HG03280 (cell line): ENCODE results near the gene HIVEP2.

Experiments
- ATAC-seq: cut with Tn5 transposase; IDR thresholded peaks from one replicate; pipeline ENCODE4 v1.9.1; 2021; ENCODE audit warnings: mild to moderate bottlenecking, moderate library complexity; ENCODE audit not compliant: unreplicated experiment

HIVEP2 gene

GRCh38 chr6:142821860-142822259 is 123.1 kb downstream of the HIVEP2 start:
- ATAC-seq: no peak

DNA sequence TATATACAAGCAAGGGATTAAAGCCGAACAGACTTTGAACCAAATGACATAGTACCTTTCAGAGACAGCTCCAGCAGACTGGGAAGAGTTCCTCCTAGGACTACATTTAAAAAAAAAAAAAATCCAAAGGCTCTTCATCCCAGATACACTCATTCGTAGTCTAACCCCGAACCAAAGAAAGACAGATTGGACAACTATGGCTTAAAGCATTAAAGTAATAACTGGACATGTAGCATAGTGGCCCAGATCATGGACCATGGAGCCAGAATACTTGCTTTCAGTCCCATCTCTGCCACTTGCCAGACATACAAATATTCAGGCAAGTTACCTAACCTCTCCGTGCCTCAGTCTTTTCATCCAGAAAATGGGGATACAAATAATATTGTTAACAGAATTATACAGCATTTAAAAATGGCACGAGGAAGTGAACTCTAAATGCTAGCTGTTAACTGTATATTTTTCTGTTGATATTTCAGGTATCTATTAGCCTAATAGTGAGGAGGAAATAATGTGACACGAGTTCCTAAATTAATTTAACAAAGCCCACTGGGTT is 123.7 kb downstream of the HIVEP2 start:
- no peak for ATAC-seq

- ATAC-seq: no peak
These were observed 124.5 kb downstream of the HIVEP2 start for GRCh38 chr6:142820338-142821051.

DNA sequence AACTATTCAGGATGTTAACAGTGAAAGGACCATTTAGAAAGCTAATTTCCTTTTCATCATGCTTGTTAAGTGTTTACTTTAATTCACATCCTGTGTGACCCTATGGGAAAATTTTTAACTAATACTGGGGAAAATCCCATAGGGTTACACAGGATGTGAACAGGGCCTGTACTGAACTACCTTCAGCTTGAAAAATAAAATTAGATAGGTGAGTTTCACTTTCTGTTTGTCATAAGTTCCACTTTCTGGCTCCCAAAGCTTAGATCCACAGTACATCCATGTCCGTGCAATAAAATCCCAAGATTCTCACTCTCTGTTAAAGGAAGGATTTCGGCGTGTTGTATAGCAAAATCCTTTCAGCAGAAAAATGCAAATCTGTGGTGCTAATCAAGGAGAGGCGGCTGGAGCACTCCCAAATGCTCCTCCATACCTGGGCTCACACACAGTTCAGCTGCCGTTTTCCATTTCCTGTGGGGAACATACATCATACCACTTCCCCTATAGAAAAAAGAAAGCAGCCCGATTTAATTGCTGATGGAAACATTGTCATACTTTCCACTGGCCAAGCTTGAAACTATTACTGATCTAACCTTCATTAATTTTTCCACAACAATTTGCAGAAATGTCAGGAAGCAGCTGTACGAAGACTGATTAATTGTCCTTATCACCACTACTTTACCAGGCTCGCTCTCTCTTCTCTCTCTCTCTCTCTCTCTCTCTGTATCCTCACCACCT is 125.2 kb downstream of the HIVEP2 start:
- peak; percentile 54 for ATAC-seq

- ATAC-seq: no peak
These were observed 128.5 kb downstream of the HIVEP2 start for GRCh38 chr6:142816486-142816885.

DNA sequence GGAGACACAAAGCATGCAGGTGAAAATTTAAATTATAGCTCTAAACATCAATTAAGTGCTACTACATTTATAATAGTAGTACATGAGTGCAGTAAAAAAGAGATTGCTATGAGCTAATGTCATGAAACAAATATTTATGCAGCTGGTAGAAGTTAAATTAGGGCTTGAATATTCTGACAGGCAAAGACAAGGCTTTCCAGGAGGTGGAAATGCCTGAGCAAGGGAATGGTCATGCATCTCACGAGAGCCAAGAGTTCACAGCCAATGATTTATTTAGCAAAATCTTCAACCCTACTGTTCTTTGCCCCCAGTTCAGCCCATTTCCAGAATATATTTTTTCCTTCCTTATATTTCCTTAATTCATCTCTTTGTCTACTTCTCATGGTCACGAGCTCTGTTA is 128.9 kb downstream of the HIVEP2 start:
- no peak for ATAC-seq

DNA sequence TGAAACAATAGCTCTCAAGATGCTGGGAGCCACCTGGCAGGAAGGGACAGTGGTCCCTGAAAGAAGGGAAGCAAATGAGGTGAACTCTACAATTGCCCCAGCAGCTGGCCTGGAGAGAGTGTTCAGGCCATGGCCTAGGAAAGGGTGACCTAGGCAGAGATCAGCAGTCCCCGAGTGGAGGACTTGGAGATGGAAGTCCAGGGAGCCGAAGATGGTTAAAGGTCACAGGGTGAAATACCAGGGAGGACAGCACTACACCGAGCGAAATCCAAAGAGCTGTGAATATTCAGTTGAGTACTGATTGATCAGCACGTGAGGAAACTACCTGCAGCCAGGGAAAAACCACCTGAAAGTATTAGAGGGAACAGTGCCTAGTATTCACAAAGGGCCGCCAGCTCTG is 133.1 kb downstream of the HIVEP2 start:
- no peak for ATAC-seq

- no peak for ATAC-seq
These were observed 133.9 kb downstream of the HIVEP2 start for GRCh38 chr6:142810952-142811514.

- ATAC-seq: no peak
These were observed 135.0 kb downstream of the HIVEP2 start for GRCh38 chr6:142809947-142810346.

DNA sequence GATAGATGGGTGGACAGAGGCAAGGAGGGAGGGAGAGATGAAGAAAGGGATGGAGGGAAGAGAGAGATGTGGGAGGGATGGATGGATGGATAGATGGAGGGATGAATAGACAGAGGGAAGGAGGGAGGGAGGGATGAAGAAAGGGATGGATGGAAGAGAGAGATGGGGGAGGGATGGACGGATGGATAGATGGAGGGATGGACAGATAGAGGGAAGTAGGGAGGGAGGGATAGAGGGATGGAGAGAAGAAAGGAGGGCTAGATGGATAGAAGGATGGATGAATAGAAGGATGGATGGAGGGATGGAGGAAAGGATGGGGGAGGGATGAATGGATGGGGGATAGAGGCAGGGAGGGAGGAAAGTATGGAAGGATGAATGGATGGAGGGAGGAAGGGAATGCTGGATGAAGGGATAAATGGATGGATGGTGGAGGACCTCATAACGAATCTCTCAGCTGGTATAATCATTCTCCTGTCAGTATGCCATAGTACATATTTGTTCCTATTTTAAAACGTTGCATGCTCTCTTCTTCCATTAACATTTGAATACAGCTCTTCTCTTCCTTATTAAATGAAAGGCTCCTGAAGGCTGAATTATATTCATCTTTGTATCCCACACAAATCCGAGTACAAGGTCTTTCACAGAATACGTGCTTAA is 136.4 kb downstream of the HIVEP2 start:
- no peak for ATAC-seq

- no peak for ATAC-seq
These were observed 139.9 kb downstream of the HIVEP2 start for GRCh38 chr6:142805042-142805441.

DNA sequence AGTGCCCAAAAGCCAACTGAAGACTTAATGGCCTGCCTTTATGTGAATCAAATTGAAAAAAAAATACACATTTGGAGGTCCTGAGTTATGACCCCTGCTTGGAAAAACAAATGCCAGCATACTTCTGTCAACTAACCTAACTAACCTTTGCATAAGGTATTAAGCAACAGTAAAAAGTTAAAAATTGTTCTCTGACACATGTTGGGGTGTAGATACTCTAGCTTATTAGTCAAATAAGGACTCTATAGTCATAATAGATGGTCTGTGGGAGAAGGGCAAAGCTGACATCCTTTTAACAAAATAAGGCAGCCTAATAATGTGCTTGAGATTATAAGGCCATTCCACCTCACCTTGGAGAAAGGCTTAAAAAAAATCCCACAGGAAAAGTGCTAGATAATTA is 140.5 kb downstream of the HIVEP2 start:
- no peak for ATAC-seq

DNA sequence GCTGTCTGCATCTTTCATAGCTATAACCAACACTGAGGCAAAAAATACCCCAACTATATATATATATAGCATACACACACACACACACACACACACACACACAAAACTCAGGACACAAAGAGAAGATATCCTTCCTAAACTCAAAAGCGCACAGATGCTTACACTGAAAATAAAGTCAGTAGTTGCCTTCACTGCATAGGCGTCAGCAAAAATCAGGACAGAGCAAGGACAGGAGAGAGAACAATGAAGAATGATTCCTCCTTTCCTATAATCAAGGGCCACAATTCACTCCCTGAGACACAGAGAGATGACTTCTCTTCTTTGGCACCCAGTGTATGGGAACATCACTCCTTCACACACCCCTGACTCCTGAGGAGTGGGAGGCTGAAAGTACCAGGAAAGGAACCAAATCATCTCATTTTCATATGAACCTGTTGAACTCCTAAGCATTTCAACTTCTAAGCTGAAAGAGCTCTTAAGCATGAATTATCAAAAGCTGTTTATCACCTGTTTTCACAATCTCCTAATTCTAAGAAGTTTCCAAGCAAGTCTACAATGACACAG is 141.4 kb downstream of the HIVEP2 start:
- no peak for ATAC-seq

DNA sequence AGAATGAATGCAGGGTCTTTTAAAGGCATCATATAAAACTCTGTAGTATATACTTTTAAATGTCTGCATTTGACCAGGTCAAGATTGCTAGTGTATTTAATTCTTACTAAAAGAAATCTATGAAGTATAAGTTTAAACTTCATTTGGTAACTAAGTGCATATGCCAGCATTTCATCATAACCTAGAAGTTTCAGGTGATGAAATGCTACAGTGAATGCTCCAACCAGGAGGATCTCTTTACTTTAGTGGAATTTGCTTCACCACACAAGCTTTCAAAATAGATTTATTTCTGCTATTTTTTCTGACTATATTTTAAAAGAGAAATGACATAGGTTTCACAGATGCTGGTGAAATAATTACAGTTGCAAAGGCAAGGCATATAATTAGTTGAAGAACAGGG is 141.9 kb downstream of the HIVEP2 start:
- ATAC-seq: no peak

- no peak for ATAC-seq
These were observed 142.9 kb downstream of the HIVEP2 start for GRCh38 chr6:142802124-142802523.

GRCh38 chr6:142800240-142800639 is 144.7 kb downstream of the HIVEP2 start:
- no peak for ATAC-seq

GRCh38 chr6:142799639-142800038 is 145.3 kb downstream of the HIVEP2 start:
- no peak for ATAC-seq

DNA sequence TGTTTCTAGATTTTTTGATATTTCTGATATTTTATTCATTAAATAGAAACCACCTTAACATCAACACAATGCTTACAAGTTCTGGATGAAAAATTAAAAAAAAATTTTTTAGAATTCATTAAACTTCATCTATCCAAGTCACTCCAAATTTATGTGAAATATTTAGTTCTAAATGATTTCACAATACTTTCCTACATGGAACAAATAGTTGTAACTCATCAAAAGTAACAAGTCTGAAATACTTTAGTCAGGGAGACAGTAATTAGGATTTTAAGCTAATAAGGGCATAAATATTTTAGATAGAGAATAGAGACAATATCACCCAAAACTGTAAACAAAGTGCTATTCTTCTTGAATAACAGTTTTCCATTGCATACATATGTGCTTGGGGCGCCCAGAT is 147.8 kb downstream of the HIVEP2 start:
- ATAC-seq: no peak

DNA sequence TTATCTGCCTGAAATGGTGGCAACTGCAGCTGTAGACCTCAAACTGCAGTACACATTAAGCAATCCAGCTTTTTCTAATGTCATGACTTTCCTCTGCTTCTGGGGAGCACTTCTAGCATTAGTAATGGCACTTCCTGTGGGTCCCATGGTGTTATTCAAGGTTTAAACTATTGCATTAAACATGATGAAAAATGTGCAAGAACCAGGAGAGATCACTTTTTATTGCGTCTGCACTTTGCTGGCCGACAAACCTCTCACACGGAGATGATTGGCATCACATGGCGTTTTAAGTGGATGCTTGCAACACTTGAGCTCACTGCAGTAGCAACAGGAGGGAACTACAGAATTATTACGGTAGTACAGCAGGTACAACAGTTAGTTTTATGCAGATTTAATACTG is 148.4 kb downstream of the HIVEP2 start:
- ATAC-seq: no peak

- no peak for ATAC-seq
These were observed 149.0 kb downstream of the HIVEP2 start for GRCh38 chr6:142796024-142796423.

GRCh38 chr6:142794424-142794823 is 150.6 kb downstream of the HIVEP2 start:
- no peak for ATAC-seq
